ENCODE results near the gene SLC2A2. TPM values are rescaled to one million over a fixed set of nuclear protein-coding genes. Genes with fewer than 3 reads are reported as not detected.

The SLC2A2 gene
- total RNA-seq, 3 donors from 2014 or later, result 0.18 to 0.20 TPM; not detected in 1

DNA sequence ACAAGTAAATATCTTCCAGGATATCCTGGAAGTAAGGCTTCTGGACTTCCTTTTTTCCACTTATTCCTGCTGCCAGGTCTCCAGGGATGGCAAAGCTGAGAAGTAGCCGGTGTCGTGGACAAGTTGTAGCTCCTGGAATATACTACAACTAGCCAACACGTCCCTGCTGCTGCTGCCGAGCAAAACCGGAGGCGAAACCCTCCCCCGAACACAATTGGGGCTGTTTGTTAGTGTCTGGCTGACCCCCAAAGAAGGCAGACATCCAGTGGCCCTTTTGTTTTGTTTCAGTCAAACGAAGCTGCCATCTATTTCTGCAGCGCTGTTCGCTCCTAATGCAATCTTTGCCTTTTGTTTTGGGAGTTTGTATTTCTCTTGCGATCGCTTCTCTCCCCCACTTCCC lies 72.8 kb downstream of the SLC2A2 start:
- Mint-ChIP-seq H3K9me3 (no peaks in the 10 kb centered on the region), H3K4me3 (no peak overlapping the region), H3K4me1 (ENCODE audit: low read depth) (no peaks in the 10 kb centered on the region), H3K36me3 (ENCODE audit: insufficient read depth) (no peaks in the 10 kb centered on the region), H3K27me3 (ENCODE audit: low read depth) (peaks cover 8% of the 10 kb centered on the region)
- DNase-seq, result no peak
- ATAC-seq, result no peak

DNA sequence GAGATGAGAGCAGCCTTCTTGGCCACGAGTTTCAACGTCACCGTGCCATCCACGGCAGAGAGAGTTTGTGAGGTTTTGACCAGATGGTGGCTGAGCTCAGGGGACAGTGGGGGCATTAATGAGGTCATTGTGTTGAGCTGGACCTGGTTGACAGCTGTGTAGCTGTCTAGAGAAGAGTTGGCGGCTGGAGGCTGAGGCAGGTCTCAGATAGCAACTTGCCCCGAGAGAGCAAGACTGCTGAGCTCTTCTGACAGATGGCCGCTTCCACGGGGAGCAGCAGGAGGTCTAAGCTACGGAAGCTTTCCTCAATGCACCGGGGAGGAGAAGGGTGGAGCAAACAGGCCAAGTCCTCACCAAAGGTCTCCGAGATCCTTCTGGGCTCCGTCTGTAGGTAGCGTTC lies 73.3 kb downstream of the SLC2A2 start:
- no peaks in the 10 kb centered on the region for H3K9me3 Mint-ChIP-seq
- ATAC-seq, result no peak

DNA sequence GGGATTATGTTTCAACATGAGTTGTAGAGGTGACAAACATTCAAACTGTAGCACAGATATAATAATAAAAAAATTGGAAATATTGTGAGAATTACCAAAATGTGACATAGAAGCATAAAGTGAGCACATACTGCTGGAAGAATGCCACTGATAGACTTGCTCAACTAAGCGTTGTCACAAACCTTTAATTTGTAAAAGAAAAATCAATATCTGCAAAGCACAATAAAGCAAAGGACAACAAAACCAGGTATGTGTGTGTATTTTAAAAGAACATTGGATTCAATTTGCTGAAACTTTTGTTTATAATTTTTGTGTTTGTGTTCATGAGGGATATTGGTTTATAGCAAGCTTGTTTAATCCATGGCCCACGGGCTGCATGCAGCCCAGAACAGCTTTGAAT lies 77.3 kb downstream of the SLC2A2 start:
- DNase-seq (no peak), ATAC-seq (no peak)
- Mint-ChIP-seq H3K27me3 (ENCODE audit: low read depth) (peaks cover 16% of the 10 kb centered on the region), H3K9me3 (no peaks in the 10 kb centered on the region), H3K36me3 (ENCODE audit: insufficient read depth) (no peaks in the 10 kb centered on the region), H3K4me1 (ENCODE audit: low read depth) (no peaks in the 10 kb centered on the region), H3K4me3 (no peak overlapping the region)

More for the DNA sequence above, 73.3 kb downstream of the SLC2A2 start:
- Mint-ChIP-seq H3K36me3 (ENCODE audit: insufficient read depth) (no peaks in the 10 kb centered on the region), H3K27me3 (ENCODE audit: low read depth) (peaks cover 11% of the 10 kb centered on the region), H3K4me3 (no peak overlapping the region), H3K4me1 (ENCODE audit: low read depth) (no peaks in the 10 kb centered on the region)
- DNase-seq, result no peak

DNA sequence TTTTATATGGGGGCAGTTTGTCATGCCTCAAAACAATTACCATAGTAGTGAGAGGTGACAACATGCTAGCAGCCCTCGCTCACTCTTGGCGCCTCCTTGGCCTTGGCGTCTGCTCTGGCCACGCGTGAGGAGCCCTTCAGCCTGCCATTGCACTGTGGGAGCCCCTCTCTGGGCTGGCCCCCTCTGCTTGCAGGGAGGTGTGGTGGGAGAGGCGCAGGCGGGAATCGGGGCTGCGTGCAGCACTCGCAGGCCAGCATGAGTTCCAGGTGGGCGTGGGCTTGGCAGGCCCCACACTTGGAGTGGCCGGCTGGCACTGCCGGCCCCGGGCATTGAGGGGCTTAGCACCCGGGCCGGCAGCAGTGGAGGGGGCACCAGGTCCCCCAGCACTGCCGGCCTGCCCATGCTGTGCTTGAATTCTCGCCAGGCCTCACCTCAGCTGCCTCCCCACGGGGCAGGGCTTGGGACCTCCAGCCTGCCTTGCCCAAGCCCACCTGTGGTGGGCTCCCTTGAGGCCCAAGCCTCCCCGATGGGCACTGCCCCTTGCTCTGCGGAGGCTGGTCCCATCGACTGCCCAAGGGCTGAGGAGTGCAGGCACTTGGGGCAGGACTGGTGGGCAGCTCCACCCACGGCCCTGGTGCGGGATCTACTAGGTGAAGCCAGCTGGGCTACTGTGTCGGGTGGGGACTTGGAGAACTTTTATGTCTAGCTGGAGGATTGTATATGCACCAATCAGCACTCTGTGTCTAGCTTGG lies 79.3 kb downstream of the SLC2A2 start:
- DNase-seq (no peak), ATAC-seq (no peak)
- Mint-ChIP-seq H3K4me1 (ENCODE audit: low read depth) (no peaks in the 10 kb centered on the region), H3K4me3 (no peak overlapping the region), H3K27me3 (ENCODE audit: low read depth) (peaks cover 20% of the 10 kb centered on the region), H3K9me3 (peaks cover 5% of the 10 kb centered on the region), H3K36me3 (ENCODE audit: insufficient read depth) (peaks cover 1% of the 10 kb centered on the region)

Other genes with a start within 250 kb of the SLC2A2 start
- gene RPL22L1, start 156.5 kb downstream of the SLC2A2 start, total RNA-seq, result 100 to 1,000 TPM; 204 to 231 (median 209) TPM
- 10 to 100 TPM; 10.7 to 17.5 (median 15.8) TPM for gene EIF5A2, start 118.1 kb downstream of the SLC2A2 start, total RNA-seq